Activated CD8-positive, alpha-beta T cell treated with anti-CD3 and anti-CD28 coated beads for 36 hours (primary cell): Measurements from ENCODE around the gene PTPRG. TPM values are rescaled to one million over a fixed set of nuclear protein-coding genes. Genes with fewer than 3 reads are reported as not detected.

Experiments used
- ATAC-seq: fragments of 200-7000 bp; cut with Tn5 transposase; one replicate; pipeline ENCODE4 v1.10.0; 2021; ENCODE audit warnings: mild to moderate bottlenecking, moderate library complexity
- CTCF ChIA-PET: fragments of 350-600 bp; sonication (Branson Sonifier 250); formaldehyde crosslinking; loops from one replicate; lab custom pipeline; 2021; ENCODE audit warnings: antibody characterized with exemption; lab: Charles Lee
- POLR2A ChIA-PET: fragments of 350-600 bp; sonication (Branson Sonifier 250); formaldehyde crosslinking; loops from one replicate; lab custom pipeline; 2021; ENCODE audit warnings: antibody characterized with exemption; lab: Charles Lee
- DNase-seq: peaks from one replicate; pipeline ENCODE4 v3.0.0-alpha.2; 2020
- H3K27ac Mint-ChIP-seq: one replicate; pipeline ENCODE4 v1.8.0; 2021; ENCODE audit warnings: mild to moderate bottlenecking, mixed read lengths
- H3K27me3 Mint-ChIP-seq: one replicate; pipeline ENCODE4 v1.8.0; 2021; ENCODE audit warnings: mixed read lengths
- H3K36me3 Mint-ChIP-seq: one replicate; pipeline ENCODE4 v1.8.0; 2021; ENCODE audit warnings: low read depth, mixed read lengths
- H3K4me1 Mint-ChIP-seq: one replicate; pipeline ENCODE4 v1.8.0; 2021; ENCODE audit warnings: low read depth, mixed read lengths
- H3K4me3 Mint-ChIP-seq: one replicate; pipeline ENCODE4 v1.8.0; 2021; ENCODE audit warnings: mild to moderate bottlenecking, moderate library complexity, mixed read lengths
- H3K9me3 Mint-ChIP-seq: one replicate; pipeline ENCODE4 v1.8.0; 2021; ENCODE audit warnings: mixed read lengths
- intact Hi-C: fragments of 100-400 bp; cut with micrococcal nuclease; formaldehyde crosslinking; loops from one replicate; pipeline ENCODE4 v1.10.0; 2022
- total RNA-seq, 2 experiments: library from RNA; stranded (reverse); gene quantifications; one replicate each; pipeline ENCODE4 v1.2.3, GENCODE V29; 2021
- TF ChIP-seq, protein P1 (sequence below): fragments of 200-600 bp; IDR thresholded peaks from one replicate; pipeline ENCODE4 v1.8.0; 2022; ENCODE audit warnings: antibody characterized with exemption, mild to moderate bottlenecking

PTPRG gene
- total RNA-seq, 2 experiments from 2014 or later, result not detected

DNA sequence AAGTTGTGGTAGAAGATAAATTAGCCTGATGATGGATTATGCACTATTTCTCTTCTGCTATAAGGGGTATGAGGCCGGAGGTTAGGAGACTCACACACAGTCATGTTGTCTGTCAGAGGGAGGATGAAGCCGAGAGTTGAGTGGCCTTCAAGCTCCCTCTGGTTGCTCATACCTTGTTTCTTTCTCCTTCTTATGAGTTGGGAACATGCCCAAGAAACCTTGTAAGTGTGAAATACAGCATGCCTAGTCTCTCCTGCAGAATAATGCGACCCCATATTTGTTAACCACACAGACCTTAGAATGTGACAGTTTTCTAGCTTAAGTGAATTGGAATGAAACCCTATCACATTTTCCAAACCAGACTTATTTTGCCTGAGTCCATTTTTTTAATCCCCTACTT lies 366.7 kb downstream of the PTPRG start:
- Mint-ChIP-seq H3K27ac (no peak overlapping the region), H3K27me3 (peaks cover 6% of the 10 kb centered on the region), H3K4me1 (no peaks in the 10 kb centered on the region), H3K9me3 (peaks cover 2% of the 10 kb centered on the region), H3K36me3 (no peaks in the 10 kb centered on the region), H3K4me3 (no peak overlapping the region)
- intact Hi-C loops, result no loop called here
- DNase-seq (no peak), ATAC-seq (no peak)
- ChIA-PET CTCF (interaction anchor here (1.6 kb wide), 1 partner anchor 8 kb away, joined by 9 read pairs; no protein-coding TSS in a partner anchor), POLR2A (no interaction called here)
- TF ChIP-seq, protein P1, sequence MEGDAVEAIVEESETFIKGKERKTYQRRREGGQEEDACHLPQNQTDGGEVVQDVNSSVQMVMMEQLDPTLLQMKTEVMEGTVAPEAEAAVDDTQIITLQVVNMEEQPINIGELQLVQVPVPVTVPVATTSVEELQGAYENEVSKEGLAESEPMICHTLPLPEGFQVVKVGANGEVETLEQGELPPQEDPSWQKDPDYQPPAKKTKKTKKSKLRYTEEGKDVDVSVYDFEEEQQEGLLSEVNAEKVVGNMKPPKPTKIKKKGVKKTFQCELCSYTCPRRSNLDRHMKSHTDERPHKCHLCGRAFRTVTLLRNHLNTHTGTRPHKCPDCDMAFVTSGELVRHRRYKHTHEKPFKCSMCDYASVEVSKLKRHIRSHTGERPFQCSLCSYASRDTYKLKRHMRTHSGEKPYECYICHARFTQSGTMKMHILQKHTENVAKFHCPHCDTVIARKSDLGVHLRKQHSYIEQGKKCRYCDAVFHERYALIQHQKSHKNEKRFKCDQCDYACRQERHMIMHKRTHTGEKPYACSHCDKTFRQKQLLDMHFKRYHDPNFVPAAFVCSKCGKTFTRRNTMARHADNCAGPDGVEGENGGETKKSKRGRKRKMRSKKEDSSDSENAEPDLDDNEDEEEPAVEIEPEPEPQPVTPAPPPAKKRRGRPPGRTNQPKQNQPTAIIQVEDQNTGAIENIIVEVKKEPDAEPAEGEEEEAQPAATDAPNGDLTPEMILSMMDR, result no peak

DNA sequence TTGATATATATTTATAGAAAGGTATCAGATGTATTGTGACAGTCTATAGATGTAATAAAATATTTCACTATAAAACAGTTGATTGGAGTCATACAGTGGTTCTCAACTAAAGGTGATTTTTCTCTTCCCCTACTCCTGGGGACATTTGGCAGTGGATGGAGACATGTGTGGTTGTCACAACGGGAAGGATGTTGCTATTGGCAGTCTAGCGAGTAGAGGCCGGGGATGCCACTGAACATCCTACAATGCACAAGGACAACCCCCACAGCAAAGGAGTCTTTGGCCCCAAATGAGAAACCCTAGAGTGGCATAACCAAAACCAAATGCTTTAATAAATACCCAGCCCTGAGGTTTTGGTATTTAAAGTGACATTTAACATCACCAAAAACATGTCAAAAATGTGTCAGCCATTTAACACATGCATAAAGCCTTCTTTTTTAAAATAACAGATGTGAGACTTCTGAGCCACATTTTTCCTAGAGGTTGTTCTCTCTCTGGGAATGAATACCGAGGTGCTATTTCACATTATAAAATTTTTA lies 367.5 kb downstream of the PTPRG start:
- Mint-ChIP-seq H3K27ac (no peak overlapping the region), H3K36me3 (no peaks in the 10 kb centered on the region), H3K27me3 (peaks cover 6% of the 10 kb centered on the region), H3K9me3 (peaks cover 2% of the 10 kb centered on the region), H3K4me3 (no peak overlapping the region), H3K4me1 (no peaks in the 10 kb centered on the region)
- ChIA-PET CTCF (no interaction called here), POLR2A (no interaction called here)
- intact Hi-C loops, result no loop called here
- DNase-seq, result no peak
- TF ChIP-seq, protein P1, result no peak
- no peak for ATAC-seq

DNA sequence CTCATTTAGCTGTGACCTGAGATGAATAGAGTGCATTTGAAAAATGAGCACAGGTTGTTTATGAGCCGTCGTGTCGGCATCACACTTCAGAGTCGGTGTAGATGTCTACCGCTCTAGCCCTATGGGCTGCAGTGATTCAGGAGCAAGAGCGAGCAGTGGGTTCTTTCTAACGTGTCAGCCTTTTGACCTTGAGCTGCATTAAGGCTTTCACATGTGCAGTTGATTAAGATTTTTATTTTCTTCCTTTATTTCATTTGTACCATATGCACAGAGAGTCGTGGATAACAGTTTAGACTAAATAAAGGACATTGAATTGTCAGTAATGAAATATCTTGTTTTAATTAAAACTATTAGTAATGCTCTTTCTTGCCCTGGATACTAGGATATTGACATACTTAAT lies 368.2 kb downstream of the PTPRG start:
- peaks cover 2% of the 10 kb centered on the region for H3K9me3 Mint-ChIP-seq
- intact Hi-C loops, result no loop called here
- TF ChIP-seq, protein P1, result no peak
- DNase-seq, result no peak
- H3K36me3 Mint-ChIP-seq, result no peaks in the 10 kb centered on the region
- ATAC-seq, result no peak
- POLR2A ChIA-PET, result no interaction called here
- no peak overlapping the region for H3K4me3 Mint-ChIP-seq
- no peak overlapping the region for H3K27ac Mint-ChIP-seq
- no peaks in the 10 kb centered on the region for H3K4me1 Mint-ChIP-seq
- CTCF ChIA-PET, result no interaction called here
- H3K27me3 Mint-ChIP-seq, result peaks cover 4% of the 10 kb centered on the region

- Mint-ChIP-seq H3K27ac (no peak overlapping the region), H3K4me1 (no peaks in the 10 kb centered on the region), H3K27me3 (no peaks in the 10 kb centered on the region), H3K36me3 (no peaks in the 10 kb centered on the region), H3K4me3 (no peak overlapping the region), H3K9me3 (no peaks in the 10 kb centered on the region)
- TF ChIP-seq, protein P1, result no peak
- DNase-seq (no peak), ATAC-seq (no peak)
- POLR2A ChIA-PET, result no interaction called here
- intact Hi-C loops, result no loop called here
- CTCF ChIA-PET, result no interaction called here
Measured at GRCh38 chr3:61932499-61932898, 371.1 kb downstream of the PTPRG start.

- H3K4me1 Mint-ChIP-seq, result no peaks in the 10 kb centered on the region
- no peak overlapping the region for H3K4me3 Mint-ChIP-seq
- no peaks in the 10 kb centered on the region for H3K9me3 Mint-ChIP-seq
- H3K36me3 Mint-ChIP-seq, result no peaks in the 10 kb centered on the region
- intact Hi-C loops, result no loop called here
- DNase-seq, result no peak
- POLR2A ChIA-PET, result no interaction called here
- H3K27ac Mint-ChIP-seq, result no peak overlapping the region
- TF ChIP-seq, protein P1, result no peak
- CTCF ChIA-PET, result interaction anchor here (1.4 kb wide), 1 partner anchor 75 kb away, joined by 3 read pairs; no protein-coding TSS in a partner anchor
- H3K27me3 Mint-ChIP-seq, result no peaks in the 10 kb centered on the region
- ATAC-seq, result no peak
Measured at GRCh38 chr3:61933798-61934504, 372.6 kb downstream of the PTPRG start.
